GM10266 (cell line): ENCODE measurements around the gene ADGRD2.

Source experiments
- DNase-seq: peaks from one replicate; pipeline ENCODE4 v3.0.0; 2012; ENCODE audit errors: extremely low spot score
- CTCF ChIP-seq: IDR thresholded peaks from 2 replicates; pipeline ENCODE4 v1.5.1; 2012; ENCODE audit warnings: mild to moderate bottlenecking, low read depth; ENCODE audit not compliant: control insufficient read depth, insufficient read depth; ENCODE audit errors: missing control alignments

The ADGRD2 gene

GRCh38 chr9:124426361-124426760 lies 23.9 kb upstream of the ADGRD2 start:
- DNase-seq: no peak
- no peak for TF ChIP-seq CTCF

GRCh38 chr9:124427281-124427680 lies 23.0 kb upstream of the ADGRD2 start:
- TF ChIP-seq CTCF: no peak
- DNase-seq: no peak

GRCh38 chr9:124428751-124429529 lies 21.3 kb upstream of the ADGRD2 start:
- TF ChIP-seq CTCF: no peak
- no peak for DNase-seq

- no peak for TF ChIP-seq CTCF
- DNase-seq: no peak
Observed at GRCh38 chr9:124429530-124429867, 20.8 kb upstream of the ADGRD2 start.

GRCh38 chr9:124436320-124436719 lies 13.9 kb upstream of the ADGRD2 start:
- no peak for DNase-seq

GRCh38 chr9:124437086-124437485 lies 13.2 kb upstream of the ADGRD2 start:
- no peak for DNase-seq
- TF ChIP-seq CTCF: no peak

More at GRCh38 chr9:124436320-124436719, 13.9 kb upstream of the ADGRD2 start:
- TF ChIP-seq CTCF: no peak

- DNase-seq: no peak
- no peak for TF ChIP-seq CTCF
Observed at GRCh38 chr9:124438091-124438490, 12.2 kb upstream of the ADGRD2 start.
